AG10803 (cell line): ENCODE results near the gene SHISA9.
A peak's percentile ranks its signal among the peaks of the same experiment; 100 is the strongest.

Experiments
- DNase-seq: peaks from one replicate; pipeline ENCODE4 v3.0.0; 2010; ENCODE audit warnings: low read depth
- H3K4me3 ChIP-seq: 2 replicates; pipeline ENCODE4 v1.5.1; 2011; ENCODE audit warnings: mild to moderate bottlenecking, low read length, control low read depth
- TF ChIP-seq, protein P1 (sequence below): conservative IDR thresholded peaks from 2 replicates; pipeline ENCODE4 v1.5.1; 2011; ENCODE audit warnings: mild to moderate bottlenecking, low read length, control low read depth, inconsistent platforms

Gene SHISA9

GRCh38 chr16:13036600-13036999, 135.2 kb downstream of the SHISA9 start:
- no peak overlapping the region for H3K4me3 ChIP-seq
- TF ChIP-seq, protein P1, sequence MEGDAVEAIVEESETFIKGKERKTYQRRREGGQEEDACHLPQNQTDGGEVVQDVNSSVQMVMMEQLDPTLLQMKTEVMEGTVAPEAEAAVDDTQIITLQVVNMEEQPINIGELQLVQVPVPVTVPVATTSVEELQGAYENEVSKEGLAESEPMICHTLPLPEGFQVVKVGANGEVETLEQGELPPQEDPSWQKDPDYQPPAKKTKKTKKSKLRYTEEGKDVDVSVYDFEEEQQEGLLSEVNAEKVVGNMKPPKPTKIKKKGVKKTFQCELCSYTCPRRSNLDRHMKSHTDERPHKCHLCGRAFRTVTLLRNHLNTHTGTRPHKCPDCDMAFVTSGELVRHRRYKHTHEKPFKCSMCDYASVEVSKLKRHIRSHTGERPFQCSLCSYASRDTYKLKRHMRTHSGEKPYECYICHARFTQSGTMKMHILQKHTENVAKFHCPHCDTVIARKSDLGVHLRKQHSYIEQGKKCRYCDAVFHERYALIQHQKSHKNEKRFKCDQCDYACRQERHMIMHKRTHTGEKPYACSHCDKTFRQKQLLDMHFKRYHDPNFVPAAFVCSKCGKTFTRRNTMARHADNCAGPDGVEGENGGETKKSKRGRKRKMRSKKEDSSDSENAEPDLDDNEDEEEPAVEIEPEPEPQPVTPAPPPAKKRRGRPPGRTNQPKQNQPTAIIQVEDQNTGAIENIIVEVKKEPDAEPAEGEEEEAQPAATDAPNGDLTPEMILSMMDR = no peak
- peak; percentile 13 for DNase-seq

- TF ChIP-seq, protein P1 = no peak
- no peak overlapping the region for H3K4me3 ChIP-seq
- no peak for DNase-seq
Measured at GRCh38 chr16:13038591-13038990, 137.2 kb downstream of the SHISA9 start.

DNA sequence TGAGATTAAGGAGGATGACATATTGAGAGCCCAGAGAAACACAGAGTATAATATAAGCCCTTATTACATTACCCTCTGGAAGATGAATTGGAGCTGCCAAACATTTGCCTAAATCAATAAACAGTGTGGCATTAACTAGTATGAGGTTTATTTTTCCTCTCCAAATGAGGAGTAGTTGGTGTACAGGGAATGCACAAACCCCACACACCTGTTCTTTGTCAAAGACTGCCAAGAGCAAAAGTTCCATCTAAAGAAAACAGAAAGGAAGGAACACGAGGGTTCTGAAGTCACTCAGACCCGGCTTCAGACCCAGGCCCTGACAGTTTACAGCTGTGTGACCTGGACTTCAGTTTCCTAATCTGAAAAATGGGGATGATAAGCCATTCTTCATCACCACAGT, 138.1 kb downstream of the SHISA9 start:
- H3K4me3 ChIP-seq = no peak overlapping the region
- TF ChIP-seq, protein P1 = no peak
- no peak for DNase-seq

- DNase-seq = no peak
- no peak overlapping the region for H3K4me3 ChIP-seq
- TF ChIP-seq, protein P1 = no peak
Measured at GRCh38 chr16:13041180-13041579, 139.8 kb downstream of the SHISA9 start.

DNA sequence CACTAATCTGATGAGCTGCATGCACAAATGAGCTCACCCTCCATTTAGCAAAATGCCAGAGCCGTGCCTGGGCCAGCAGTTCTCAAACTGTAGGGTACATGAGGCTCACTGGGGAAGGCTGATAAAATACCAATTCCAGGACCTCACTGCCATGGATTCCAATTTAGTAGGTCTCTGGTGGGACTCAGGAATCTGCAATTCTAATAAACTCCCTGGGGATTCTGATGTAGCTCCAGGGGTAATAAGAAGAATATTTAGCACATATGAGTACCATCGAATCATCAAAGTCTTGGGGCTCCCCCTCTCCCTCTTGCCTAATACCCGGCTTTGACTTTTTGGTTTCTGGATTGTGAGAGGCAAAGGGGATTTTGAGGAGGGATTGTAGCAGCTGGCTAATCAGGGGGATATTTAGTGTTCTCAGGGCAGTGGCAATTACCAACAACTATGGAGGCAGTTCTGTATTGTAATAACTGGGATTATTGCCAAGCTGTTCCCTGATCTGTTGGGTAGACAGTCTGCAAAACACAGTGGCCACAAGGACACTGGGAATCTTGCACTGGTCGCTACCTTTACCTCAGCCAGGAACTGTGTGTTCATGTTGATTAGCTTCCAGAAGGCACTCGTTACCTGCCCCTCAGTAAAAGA, 140.4 kb downstream of the SHISA9 start:
- TF ChIP-seq, protein P1 = no peak
- no peak for DNase-seq
- no peak overlapping the region for H3K4me3 ChIP-seq

GRCh38 chr16:13042291-13042685, 140.9 kb downstream of the SHISA9 start:
- TF ChIP-seq, protein P1 = no peak
- DNase-seq = no peak
- H3K4me3 ChIP-seq = no peak overlapping the region

GRCh38 chr16:13046061-13046821, 144.8 kb downstream of the SHISA9 start:
- TF ChIP-seq, protein P1 = no peak
- H3K4me3 ChIP-seq = no peak overlapping the region
- no peak for DNase-seq
